Astrocyte (in vitro differentiated cells and primary cell): ENCODE data around the gene BCL2L1. TPM values are rescaled to one million over a fixed set of nuclear protein-coding genes. Genes with fewer than 3 reads are reported as not detected.

Experiments used
- DNase-seq: peaks from one replicate; pipeline ENCODE4 v3.0.0-alpha.2; 2010; ENCODE audit warnings: low read depth
- FAIRE-seq: peaks from 2 replicates; lab custom pipeline; 2011; peaks lifted over from hg19 to GRCh38; lab: Jason Lieb, UNC
- H2AFZ ChIP-seq: 2 replicates; pipeline ENCODE4 v1.6.0; 2012; ENCODE audit warnings: low read depth, low read length, inconsistent platforms
- H3K27ac ChIP-seq: 2 replicates; pipeline ENCODE4 v1.5.1; 2011; ENCODE audit warnings: low read depth, low read length, inconsistent platforms
- H3K27me3 ChIP-seq: 2 replicates; pipeline ENCODE4 v1.6.0; 2011; ENCODE audit warnings: low read length, inconsistent platforms; ENCODE audit not compliant: insufficient read depth
- H3K36me3 ChIP-seq: 2 replicates; pipeline ENCODE4 v1.5.1; 2011; ENCODE audit warnings: low read length, inconsistent platforms; ENCODE audit not compliant: insufficient read depth
- H3K4me1 ChIP-seq: 2 replicates; pipeline ENCODE4 v1.5.1; 2011; ENCODE audit warnings: low read length, inconsistent platforms; ENCODE audit not compliant: insufficient read depth
- H3K4me2 ChIP-seq: 2 replicates; pipeline ENCODE4 v1.6.0; 2012; ENCODE audit warnings: low read length, inconsistent platforms
- H3K4me3 ChIP-seq: 2 replicates; pipeline ENCODE4 v1.5.1; 2011; ENCODE audit warnings: low read depth, mild to moderate bottlenecking, low read length, inconsistent platforms; ENCODE audit not compliant: insufficient read depth
- H3K79me2 ChIP-seq: 2 replicates; pipeline ENCODE4 v1.6.0; 2012; ENCODE audit warnings: mild to moderate bottlenecking, low read length, inconsistent platforms; ENCODE audit not compliant: insufficient read depth
- H3K9ac ChIP-seq: 2 replicates; pipeline ENCODE4 v1.6.0; 2012; ENCODE audit warnings: mild to moderate bottlenecking, low read length, inconsistent platforms
- H3K9me3 ChIP-seq: 2 replicates; pipeline ENCODE4 v1.5.1; 2012; ENCODE audit warnings: low read depth, mild to moderate bottlenecking, low read length, inconsistent platforms; ENCODE audit not compliant: insufficient read depth
- H4K20me1 ChIP-seq: 2 replicates; pipeline ENCODE4 v1.6.0; 2012; ENCODE audit warnings: low read length, inconsistent platforms; ENCODE audit not compliant: insufficient read depth
- H3K27ac Mint-ChIP-seq: one replicate; pipeline ENCODE4 v1.8.0; 2021; ENCODE audit warnings: mild to moderate bottlenecking, mixed read lengths; ENCODE audit not compliant: unreplicated experiment
- H3K27me3 Mint-ChIP-seq: one replicate; pipeline ENCODE4 v1.8.0; 2021; ENCODE audit warnings: low read depth, mixed read lengths; ENCODE audit not compliant: unreplicated experiment
- H3K36me3 Mint-ChIP-seq: one replicate; pipeline ENCODE4 v1.8.0; 2021; ENCODE audit warnings: low read depth, mixed read lengths; ENCODE audit not compliant: unreplicated experiment
- H3K4me1 Mint-ChIP-seq: one replicate; pipeline ENCODE4 v1.8.0; 2021; ENCODE audit warnings: low read depth, mixed read lengths; ENCODE audit not compliant: unreplicated experiment
- H3K4me3 Mint-ChIP-seq: one replicate; pipeline ENCODE4 v1.8.0; 2021; ENCODE audit warnings: mild to moderate bottlenecking, moderate library complexity, mixed read lengths; ENCODE audit not compliant: unreplicated experiment
- H3K9me3 Mint-ChIP-seq: one replicate; pipeline ENCODE4 v1.8.0; 2021; ENCODE audit warnings: mild to moderate bottlenecking, mixed read lengths; ENCODE audit not compliant: unreplicated experiment
- EZH2 ChIP-seq: IDR thresholded peaks from 2 replicates; pipeline ENCODE4 v1.6.1; 2012; ENCODE audit warnings: mild to moderate bottlenecking, low read length, inconsistent platforms; ENCODE audit not compliant: insufficient read depth
- total RNA-seq: library from RNA; stranded (reverse); gene quantifications from 2 replicates; pipeline ENCODE4 v1.2.1, GENCODE V29; 2021
- TF ChIP-seq, protein P1 (sequence below): IDR thresholded peaks from 2 replicates; pipeline ENCODE4 v1.5.1; 2011; ENCODE audit warnings: low read depth, mild to moderate bottlenecking, inconsistent platforms, low read length, moderate library complexity; ENCODE audit not compliant: insufficient read depth

BCL2L1 gene
- total RNA-seq, 1 donor from 2014 or later, result 149 TPM

DNA sequence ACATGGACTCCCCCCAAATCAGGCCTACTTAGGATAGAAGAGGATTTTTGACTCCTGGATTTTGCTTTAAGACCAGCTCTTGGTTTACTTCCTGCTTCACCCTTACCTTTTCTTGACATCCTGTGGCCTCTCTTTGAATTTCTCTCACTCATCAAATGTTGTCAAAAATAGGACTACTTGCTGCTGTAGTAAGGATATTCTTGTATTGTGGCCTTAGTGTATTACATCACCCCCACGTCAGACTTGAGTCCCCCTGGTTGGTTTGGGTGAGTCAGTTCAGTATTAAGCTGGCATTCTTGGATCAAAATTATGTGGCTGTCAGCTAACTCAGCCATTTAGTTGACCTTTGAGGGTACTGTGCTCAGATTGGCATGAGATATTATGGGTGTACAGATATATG is 17.5 kb upstream of the BCL2L1 start:
- Histone ChIP-seq H3K9ac (peak overlapping the region; percentile 85), H3K4me1 (peaks cover 11% of the 10 kb centered on the region), H3K27ac (peak overlapping the region; percentile 81), H3K27me3 (no peaks in the 10 kb centered on the region), H3K4me3 (peak overlapping the region; percentile 98), H4K20me1 (no peaks in the 10 kb centered on the region), H3K4me2 (peak overlapping the region; percentile 90), H3K9me3 (no peaks in the 10 kb centered on the region), H2AFZ (peak overlapping the region; percentile 45), H3K79me2 (peaks cover 61% of the 10 kb centered on the region), H3K36me3 (no peaks in the 10 kb centered on the region)
- DNase-seq, result peak; percentile 65
- Mint-ChIP-seq H3K36me3 (no peaks in the 10 kb centered on the region), H3K9me3 (no peaks in the 10 kb centered on the region), H3K27ac (no peak overlapping the region), H3K27me3 (no peaks in the 10 kb centered on the region), H3K4me3 (no peak overlapping the region), H3K4me1 (no peaks in the 10 kb centered on the region)
- FAIRE-seq, result no peak
- TF ChIP-seq, protein P1, sequence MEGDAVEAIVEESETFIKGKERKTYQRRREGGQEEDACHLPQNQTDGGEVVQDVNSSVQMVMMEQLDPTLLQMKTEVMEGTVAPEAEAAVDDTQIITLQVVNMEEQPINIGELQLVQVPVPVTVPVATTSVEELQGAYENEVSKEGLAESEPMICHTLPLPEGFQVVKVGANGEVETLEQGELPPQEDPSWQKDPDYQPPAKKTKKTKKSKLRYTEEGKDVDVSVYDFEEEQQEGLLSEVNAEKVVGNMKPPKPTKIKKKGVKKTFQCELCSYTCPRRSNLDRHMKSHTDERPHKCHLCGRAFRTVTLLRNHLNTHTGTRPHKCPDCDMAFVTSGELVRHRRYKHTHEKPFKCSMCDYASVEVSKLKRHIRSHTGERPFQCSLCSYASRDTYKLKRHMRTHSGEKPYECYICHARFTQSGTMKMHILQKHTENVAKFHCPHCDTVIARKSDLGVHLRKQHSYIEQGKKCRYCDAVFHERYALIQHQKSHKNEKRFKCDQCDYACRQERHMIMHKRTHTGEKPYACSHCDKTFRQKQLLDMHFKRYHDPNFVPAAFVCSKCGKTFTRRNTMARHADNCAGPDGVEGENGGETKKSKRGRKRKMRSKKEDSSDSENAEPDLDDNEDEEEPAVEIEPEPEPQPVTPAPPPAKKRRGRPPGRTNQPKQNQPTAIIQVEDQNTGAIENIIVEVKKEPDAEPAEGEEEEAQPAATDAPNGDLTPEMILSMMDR, result no peak
- TF ChIP-seq EZH2, result no peak

GRCh38 chr20:31739550-31739977 is 16.9 kb upstream of the BCL2L1 start:
- FAIRE-seq (no peak), DNase-seq (no peak)
- no peaks in the 10 kb centered on the region for H3K9me3 ChIP-seq
- H3K9ac ChIP-seq, result peak overlapping the region; percentile 85
- peaks cover 55% of the 10 kb centered on the region for H3K79me2 ChIP-seq
- Mint-ChIP-seq H3K27ac (no peak overlapping the region), H3K4me1 (no peaks in the 10 kb centered on the region), H3K36me3 (no peaks in the 10 kb centered on the region), H3K27me3 (no peaks in the 10 kb centered on the region), H3K9me3 (no peaks in the 10 kb centered on the region), H3K4me3 (no peak overlapping the region)
- H3K36me3 ChIP-seq, result no peaks in the 10 kb centered on the region
- H3K4me3 ChIP-seq, result peak overlapping the region; percentile 98
- H3K27me3 ChIP-seq, result no peaks in the 10 kb centered on the region
- peak overlapping the region; percentile 84 for H2AFZ ChIP-seq
- H3K4me2 ChIP-seq, result peak overlapping the region; percentile 90
- no peak for TF ChIP-seq EZH2
- peak overlapping the region; percentile 81 for H3K27ac ChIP-seq
- H4K20me1 ChIP-seq, result no peaks in the 10 kb centered on the region
- peaks cover 11% of the 10 kb centered on the region for H3K4me1 ChIP-seq

- no peaks in the 10 kb centered on the region for H4K20me1 ChIP-seq
- Mint-ChIP-seq H3K27ac (no peak within 1 kb of the TSS), H3K4me3 (no peak within 1 kb of the TSS), H3K4me1 (no peaks in the 10 kb centered on the region), H3K36me3 (no peaks in the 10 kb centered on the region), H3K27me3 (no peaks in the 10 kb centered on the region), H3K9me3 (no peaks in the 10 kb centered on the region)
- H3K27ac ChIP-seq, result peak within 1 kb of the TSS; percentile 81
- DNase-seq, result peak; percentile 93
- no peaks in the 10 kb centered on the region for H3K36me3 ChIP-seq
- peak within 1 kb of the TSS; percentile 85 for H3K9ac ChIP-seq
- H3K9me3 ChIP-seq, result no peaks in the 10 kb centered on the region
- H3K79me2 ChIP-seq, result peaks cover 49% of the 10 kb centered on the region
- peak; percentile 29 for FAIRE-seq
- peak within 1 kb of the TSS; percentile 90 for H3K4me2 ChIP-seq
- H3K4me1 ChIP-seq, result peaks cover 11% of the 10 kb centered on the region
- TF ChIP-seq, protein P1, result no peak
- no peak for TF ChIP-seq EZH2
- no peaks in the 10 kb centered on the region for H3K27me3 ChIP-seq
- H2AFZ ChIP-seq, result peak within 1 kb of the TSS; percentile 84
- peak within 1 kb of the TSS; percentile 98 for H3K4me3 ChIP-seq
Measured at GRCh38 chr20:31738729-31739549, 16.3 kb upstream of the BCL2L1 start, which contains the start of gene TPX2. Gene TPX2, plus strand, starts transcription at chr20:31739290. Its CDS starts 18,187 bp downstream, at chr20:31757477.
